Measurements from ENCODE around the gene MAD1L1.

- TF ChIP-seq CTCF (IDR thresholded peaks at IDR 0.05; ENCODE audit: borderline replicate concordance, extremely low read depth, low read length, poor library complexity, severe bottlenecking) (no peak), EZH2 (IDR thresholded peaks at IDR 0.05; ENCODE audit: borderline replicate concordance, low read depth, low read length, severe bottlenecking) (no peak)
These were observed 87.8 kb downstream of the MAD1L1 start for GRCh38 chr7:2144926-2145325.

All from DND-41 (cell line).